Measurements from ENCODE around the gene NTN4.
"Not testable (repeated sequence)": the region's sequence is repeated elsewhere in the genome, so short reads cannot be mapped to it uniquely, and the experiment has no call there.

NTN4 gene

GRCh38 chr12:95705143-95705542 is 85.4 kb downstream of the NTN4 start:
- no peak for DNase-seq

- DNase-seq = no peak
Observed at GRCh38 chr12:95703986-95704385, 86.6 kb downstream of the NTN4 start.

DNA sequence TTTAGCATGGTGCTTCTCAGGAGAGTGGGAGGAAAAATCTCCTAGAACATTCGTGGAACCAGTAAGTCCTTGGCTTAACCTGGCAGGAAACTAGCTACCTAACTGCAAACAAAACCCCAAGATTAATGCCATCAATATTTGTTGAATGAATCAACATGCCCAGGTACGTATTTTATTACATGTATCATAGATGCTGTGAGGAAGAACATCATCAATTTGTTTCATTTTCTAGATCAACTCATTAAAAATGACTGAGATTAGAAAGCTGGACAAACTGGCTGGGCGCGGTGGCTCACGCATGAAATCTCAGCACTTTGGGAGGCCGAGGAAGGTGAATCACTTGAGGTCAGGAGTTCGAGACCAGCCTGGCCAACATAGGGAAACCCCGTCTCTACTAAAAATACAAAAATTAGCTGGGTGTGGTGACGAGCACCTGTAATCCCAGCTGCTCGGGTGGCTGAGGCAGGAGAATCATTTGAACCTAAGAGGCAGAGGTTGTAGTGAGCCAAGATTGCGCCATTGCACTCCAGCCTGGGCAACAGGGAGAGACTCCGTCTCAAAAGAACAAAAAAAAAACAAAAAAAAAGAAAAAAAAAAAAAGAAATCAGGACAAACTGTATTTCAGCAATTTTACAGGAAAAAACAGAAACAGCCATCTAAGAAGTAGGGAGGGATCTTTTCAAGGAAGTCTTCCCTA is 88.7 kb downstream of the NTN4 start:
- no peak for DNase-seq

DNA sequence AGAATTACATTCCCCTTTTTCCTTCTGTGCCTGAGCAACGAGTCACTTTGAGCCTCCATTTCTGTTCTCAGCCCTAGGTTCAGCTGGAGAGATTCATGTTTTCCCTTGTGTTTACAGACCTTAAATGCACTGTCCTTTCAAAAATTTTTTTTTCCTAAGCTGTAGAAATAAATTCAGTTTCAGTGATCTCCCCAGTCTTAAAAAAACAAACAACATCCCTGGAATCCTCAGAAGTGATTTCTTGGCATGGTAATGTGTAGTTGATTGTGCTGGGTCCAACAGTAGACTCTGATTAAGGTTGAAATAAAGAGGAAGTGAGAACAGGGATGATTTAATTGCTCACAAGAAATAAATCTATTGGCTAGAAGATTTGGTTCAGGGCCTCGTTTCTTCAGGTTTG is 89.3 kb downstream of the NTN4 start:
- DNase-seq = no peak

DNA sequence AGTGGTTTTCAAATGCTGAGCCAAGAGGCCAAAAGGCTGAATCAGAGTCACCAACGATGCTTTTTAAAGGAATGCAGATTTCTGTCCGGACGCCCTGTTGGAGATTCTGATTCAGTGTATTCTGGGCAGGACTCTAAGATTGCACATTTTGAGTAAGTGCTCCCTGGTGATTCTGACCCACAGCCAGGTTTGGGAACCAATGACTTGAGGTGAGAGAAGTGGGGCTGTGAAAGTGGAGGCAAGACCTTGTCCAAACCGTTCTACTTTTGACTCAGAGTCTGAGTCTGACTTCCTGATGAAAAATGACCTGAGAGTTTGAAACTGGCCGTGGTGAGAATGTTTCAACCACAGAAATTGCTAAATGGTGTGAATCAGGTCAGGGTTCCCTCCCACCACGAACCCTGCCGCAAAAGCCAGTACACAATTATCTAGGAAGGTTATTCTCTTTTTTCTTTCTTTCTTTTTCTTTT is 90.2 kb downstream of the NTN4 start:
- DNase-seq = no peak

DNA sequence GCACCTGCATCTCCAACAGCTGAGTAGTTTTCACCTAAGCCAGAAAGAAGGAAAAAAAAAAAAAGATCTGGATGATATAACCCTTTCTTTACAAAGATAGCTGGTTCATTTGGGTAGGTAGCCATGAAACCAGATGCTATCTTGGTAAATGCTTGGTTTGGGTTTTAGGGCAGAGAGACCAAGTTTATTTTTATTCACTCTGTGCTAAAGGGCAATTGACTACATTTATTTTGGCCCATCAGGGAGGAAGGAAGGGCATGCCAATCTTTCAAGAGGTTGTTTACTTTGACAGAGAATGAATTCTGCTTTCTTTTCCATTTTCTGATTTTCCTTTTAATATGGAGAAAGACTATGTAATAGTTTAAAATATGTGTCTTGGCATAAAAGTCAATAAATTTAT is 91.0 kb downstream of the NTN4 start:
- DNase-seq = no peak

DNA sequence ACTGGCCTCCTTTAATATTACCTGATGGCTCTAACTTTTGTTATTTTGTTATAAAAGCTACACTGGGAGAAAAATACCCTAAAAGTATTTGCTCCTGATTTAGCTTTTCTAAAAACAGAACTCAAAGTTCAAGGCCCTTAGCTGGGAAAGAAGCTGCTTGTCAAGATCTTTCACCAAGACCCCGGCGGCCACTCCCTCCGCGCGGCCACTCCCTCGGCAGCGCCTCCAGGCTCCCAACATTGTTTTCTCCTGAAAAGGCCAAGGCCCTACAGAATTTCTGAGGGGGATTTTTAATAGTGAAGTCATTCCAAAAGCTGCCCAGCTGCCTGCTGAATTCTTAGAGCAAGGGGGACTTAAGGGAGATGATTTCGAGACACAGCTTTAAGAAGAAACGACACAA is 96.4 kb downstream of the NTN4 start:
- DNase-seq = no peak

DNA sequence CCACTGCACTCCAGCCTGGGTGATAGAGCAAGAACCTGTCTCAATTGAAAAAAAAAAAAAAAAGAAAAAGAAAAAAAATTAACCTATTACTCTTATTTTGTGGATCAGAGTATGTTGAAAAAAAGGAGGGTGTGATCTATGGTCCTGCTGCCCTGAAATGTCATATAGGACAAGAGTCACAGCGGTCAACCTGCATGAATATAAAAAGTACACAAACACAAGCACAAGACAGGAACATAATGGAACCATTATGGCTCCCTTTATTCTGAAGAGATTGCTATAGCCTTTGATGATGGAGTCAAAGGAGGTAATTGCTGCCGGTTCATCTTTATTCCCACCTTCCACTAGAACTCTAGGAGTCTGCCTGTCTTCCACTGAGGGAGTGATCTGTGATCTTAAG is 96.9 kb downstream of the NTN4 start:
- DNase-seq = no peak

- DNase-seq = no peak
Observed at GRCh38 chr12:95690861-95691635, 99.5 kb downstream of the NTN4 start.

- DNase-seq = no peak
Observed at GRCh38 chr12:95687937-95688336, 102.6 kb downstream of the NTN4 start.

GRCh38 chr12:95683418-95683817 is 107.1 kb downstream of the NTN4 start:
- no peak for DNase-seq

DNA sequence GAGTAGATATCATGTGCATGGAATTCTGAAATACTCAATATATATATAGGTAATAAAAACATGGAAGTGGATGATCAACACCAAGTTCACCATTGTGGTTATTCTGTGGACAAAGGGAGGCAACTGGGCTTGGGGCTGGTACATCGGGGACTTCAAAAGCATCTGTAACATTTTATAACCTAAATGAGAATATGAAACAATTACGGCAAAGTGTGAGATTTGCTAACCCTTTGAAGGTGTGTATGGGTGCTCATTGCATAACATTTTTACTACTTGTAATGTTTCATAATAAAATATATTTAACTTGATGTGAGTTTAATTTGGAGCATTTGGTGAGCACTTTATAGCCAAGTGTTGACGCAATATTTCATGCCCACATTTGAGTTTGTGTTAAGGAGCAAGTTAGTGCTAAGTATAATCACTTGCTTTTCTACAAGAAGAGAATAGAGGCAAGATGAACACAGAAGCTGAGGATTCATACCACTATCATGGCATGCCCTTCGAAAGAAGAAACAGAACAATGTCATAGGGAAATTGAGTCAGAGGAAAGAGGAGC is 109.3 kb downstream of the NTN4 start:
- DNase-seq = no peak

- no peak for DNase-seq
Observed at GRCh38 chr12:95678684-95679083, 111.9 kb downstream of the NTN4 start.

DNA sequence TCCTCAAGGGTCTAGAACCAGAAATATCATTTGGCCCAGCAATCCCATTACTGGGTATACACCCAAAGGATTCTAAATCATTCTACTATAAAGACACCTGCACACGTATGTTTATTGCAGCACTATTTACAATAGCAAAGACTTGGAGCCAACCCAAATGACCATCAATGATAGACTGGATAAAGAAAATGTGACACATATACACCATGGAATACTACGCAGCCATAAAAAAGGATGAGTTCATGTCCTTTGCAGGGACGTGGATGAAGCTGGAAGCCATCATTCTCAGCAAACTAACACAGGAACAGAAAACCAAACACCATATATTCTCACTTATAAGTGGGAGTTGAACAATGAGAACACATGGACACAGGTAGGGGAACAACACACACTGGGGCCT is 112.8 kb downstream of the NTN4 start:
- not testable (repeated sequence) for DNase-seq

DNA sequence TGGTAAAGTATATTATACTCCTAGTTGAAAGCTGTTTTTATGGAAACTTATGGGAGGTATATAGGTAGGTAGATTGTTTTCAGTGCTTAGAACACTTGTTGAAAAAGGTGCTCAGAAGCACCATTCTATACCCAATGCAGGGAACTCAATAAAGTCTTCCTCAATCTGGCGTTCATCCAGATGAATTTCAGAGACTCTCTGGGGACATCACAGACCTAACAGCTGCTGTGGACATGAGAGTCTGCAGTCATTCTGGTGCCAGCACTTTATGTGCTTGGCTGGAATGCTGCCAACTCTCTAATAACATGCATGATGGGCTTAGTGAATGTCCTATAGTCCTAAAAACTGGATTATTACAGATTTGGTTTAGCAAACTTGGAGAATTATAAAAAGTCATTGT is 115.9 kb downstream of the NTN4 start:
- DNase-seq = no peak

- DNase-seq = no peak
Observed at GRCh38 chr12:95674163-95674562, 116.4 kb downstream of the NTN4 start.

GRCh38 chr12:95673576-95673975 is 117.0 kb downstream of the NTN4 start:
- no peak for DNase-seq

DNA sequence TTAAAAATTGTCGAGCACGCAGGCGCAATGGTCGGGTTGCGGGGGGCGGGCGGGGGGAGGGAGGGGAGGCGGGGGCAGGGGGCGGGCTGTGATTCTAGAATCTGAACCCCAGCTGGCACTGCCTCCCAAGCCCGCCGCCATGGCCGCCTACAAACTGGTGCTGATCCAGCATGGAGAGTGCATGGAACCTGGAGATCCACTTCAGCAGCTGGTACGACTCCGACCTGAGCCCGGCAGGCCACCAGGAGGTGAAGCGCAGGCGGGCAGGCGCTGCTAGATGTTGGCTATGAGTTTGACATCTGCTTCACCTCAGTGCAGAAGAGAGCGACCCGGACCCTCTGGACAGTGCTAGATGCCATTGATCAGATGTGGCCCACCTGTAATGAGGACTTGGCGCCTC is 118.4 kb downstream of the NTN4 start:
- DNase-seq = no peak

DNA sequence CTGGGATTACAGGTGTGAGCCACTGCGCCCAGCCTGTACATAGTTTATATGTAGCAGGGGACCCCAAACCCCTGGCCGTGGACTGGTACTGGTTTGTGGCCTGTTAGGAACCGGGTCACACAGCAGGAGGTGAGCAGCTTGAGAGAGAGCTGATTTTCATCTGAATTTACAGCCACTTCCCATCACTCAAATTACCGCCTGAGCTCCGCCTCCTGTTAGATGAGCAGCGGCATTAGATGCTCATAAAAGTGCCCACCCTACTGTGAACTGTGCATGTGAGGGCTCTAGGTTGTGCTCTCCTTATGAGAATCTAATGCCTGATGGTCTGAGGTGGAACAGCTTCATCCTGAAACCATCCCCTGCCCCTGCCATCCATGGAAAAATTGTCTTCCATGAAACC is 119.3 kb downstream of the NTN4 start:
- no peak for DNase-seq

GRCh38 chr12:95663525-95663924 is 127.0 kb downstream of the NTN4 start:
- no peak for DNase-seq

DNA sequence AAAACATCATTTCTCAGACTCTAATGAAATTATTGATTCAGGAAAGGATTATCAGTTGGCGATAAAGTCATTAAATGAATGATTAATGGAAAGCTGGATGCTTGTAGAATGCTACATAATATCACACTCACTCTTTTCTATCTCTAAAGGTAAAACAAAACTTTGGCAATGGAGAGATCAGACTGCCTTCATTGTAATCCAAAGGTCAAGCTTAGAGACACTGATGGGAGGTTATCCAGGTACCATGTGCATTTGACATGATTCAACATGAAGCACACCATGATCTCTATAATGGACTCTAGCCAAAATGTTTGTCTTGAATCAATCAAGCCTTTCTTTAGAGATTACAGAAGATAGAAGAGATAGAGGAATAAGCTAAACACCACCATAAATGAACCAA is 129.2 kb downstream of the NTN4 start:
- DNase-seq = no peak

- DNase-seq = no peak
Observed at GRCh38 chr12:95658386-95658785, 132.2 kb downstream of the NTN4 start.

GRCh38 chr12:95654665-95655064 is 135.9 kb downstream of the NTN4 start:
- not testable (repeated sequence) for DNase-seq
